Panc1 (cell line): ENCODE data around the gene UGT1A8. TPM values are rescaled to one million over a fixed set of nuclear protein-coding genes. Genes with fewer than 3 reads are reported as not detected.

ENCODE experiments used
- ATAC-seq: fragments of 200-7000 bp; cut with Tn5 transposase; 2 replicates; pipeline ENCODE4 v1.9.1; 2020; ENCODE audit warnings: mild to moderate bottlenecking, moderate library complexity
- BruUV-seq: library from RNA; stranded (reverse); fragments of 400-500 nt; replicated peaks from 2 replicates; lab custom pipeline; 2021; lab: Mats Ljungman, UMichigan
- CTCF ChIA-PET: fragments of 300-600 bp; sonication (Branson Sonifier 250); formaldehyde crosslinking; loops from one replicate; lab custom pipeline; 2022; ENCODE audit warnings: antibody characterized with exemption; lab: Charles Lee
- POLR2A ChIA-PET: fragments of 300-600 bp; sonication (Branson Sonifier 250); formaldehyde crosslinking; loops from one replicate; lab custom pipeline; 2022; ENCODE audit warnings: antibody characterized with exemption; lab: Charles Lee
- DNase-seq: peaks from one replicate; pipeline ENCODE4 v3.0.0-alpha.2; 2010; ENCODE audit warnings: low read depth, low spot score
- H3K27ac ChIP-seq: 2 replicates; pipeline ENCODE4 v1.5.1; 2011; ENCODE audit warnings: mild to moderate bottlenecking, low read length, inconsistent platforms
- H3K27me3 ChIP-seq: fragments of 200-500 bp; sonication (Bioruptor generic); 2 replicates; pipeline ENCODE4 v1.6.0; 2014; ENCODE audit warnings: low read length, inconsistent platforms; ENCODE audit not compliant: control insufficient read depth, insufficient read depth
- H3K36me3 ChIP-seq: fragments of 200-500 bp; sonication (Bioruptor generic); 2 replicates; pipeline ENCODE4 v1.5.1; 2014; ENCODE audit warnings: inconsistent platforms, mild to moderate bottlenecking, low read length, moderate library complexity; ENCODE audit not compliant: control insufficient read depth, insufficient read depth
- H3K4me1 ChIP-seq: 2 replicates; pipeline ENCODE4 v1.5.1; 2011; ENCODE audit warnings: inconsistent platforms, mild to moderate bottlenecking, low read length, moderate library complexity; ENCODE audit not compliant: control insufficient read depth, insufficient read depth
- H3K4me3 ChIP-seq, 2 experiments: 2 replicates each; pipeline ENCODE4 v1.5.1; 2011 to 2012; ENCODE audit warnings: low read depth in 2 of 2, low read length in 2 of 2, mild to moderate bottlenecking in 2 of 2, inconsistent platforms in 1 of 2, moderate library complexity in 1 of 2
- H3K9me3 ChIP-seq: fragments of 200-500 bp; sonication (Bioruptor generic); 2 replicates; pipeline ENCODE4 v1.5.1; 2014; ENCODE audit warnings: low read depth, mild to moderate bottlenecking, inconsistent platforms, low read length, moderate library complexity; ENCODE audit not compliant: control insufficient read depth, insufficient read depth
- POLR2AphosphoS5 ChIP-seq: IDR thresholded peaks from 2 replicates; pipeline ENCODE4 v1.6.1; 2012; ENCODE audit warnings: mild to moderate bottlenecking, low read depth, low read length, moderate library complexity
- SIN3A ChIP-seq: IDR thresholded peaks from 2 replicates; pipeline ENCODE4 v1.6.1; 2012; ENCODE audit warnings: low read depth, mild to moderate bottlenecking, low read length, moderate library complexity, borderline replicate concordance; ENCODE audit not compliant: insufficient read depth
- TCF7L2 ChIP-seq: IDR thresholded peaks from 2 replicates; pipeline ENCODE4 v1.6.1; 2011; ENCODE audit warnings: mild to moderate bottlenecking, low read depth, low read length, inconsistent platforms
- in situ Hi-C: cut with HindIII; loops from 2 replicates; pipeline ENCODE4 v1.10.0; 2016; ENCODE audit warnings: low sequenced_read_pairs, low pct_unique_long_range_greater_than_20kb
- intact Hi-C: fragments of 100-400 bp; cut with micrococcal nuclease; formaldehyde crosslinking; loops from one replicate; pipeline ENCODE4 v1.10.0; 2022; ENCODE audit not compliant: unreplicated experiment
- total RNA-seq: library from RNA; stranded (reverse); gene quantifications from one replicate; pipeline ENCODE4 v1.2.1, GENCODE V29; 2021; ENCODE audit not compliant: unreplicated experiment
- TF ChIP-seq, protein P1 (sequence below): fragments of 450-650 bp; IDR thresholded peaks from 2 replicates; pipeline ENCODE4 v1.5.1; 2017; ENCODE audit warnings: mild to moderate bottlenecking
- TF ChIP-seq, protein P2 (sequence below), 2 experiments: IDR thresholded peaks; 2 replicates each; pipeline ENCODE4 v1.6.1; 2011 to 2012; ENCODE audit warnings: low read depth in 2 of 2, control low read depth in 1 of 2, low read length in 1 of 2, mild to moderate bottlenecking in 1 of 2, moderate library complexity in 1 of 2; ENCODE audit not compliant: insufficient read depth in 1 of 2

UGT1A8 gene
- total RNA-seq, 1 experiment from 2014 or later: 0.15 TPM

- ATAC-seq: no peak
- DNase-seq: no peak
- intact Hi-C loops (no loop called here), in situ Hi-C loops (no loop called here)
- BruUV-seq: no TSS peak
- Histone ChIP-seq H3K4me1 (no peaks in the 10 kb centered on the region), H3K9me3 (no peaks in the 10 kb centered on the region), H3K27me3 (no peaks in the 10 kb centered on the region), H3K4me3 (no peak overlapping the region), H3K27ac (no peak overlapping the region), H3K36me3 (no peaks in the 10 kb centered on the region)
- POLR2A ChIA-PET: no interaction called here
- TF ChIP-seq, protein P1, sequence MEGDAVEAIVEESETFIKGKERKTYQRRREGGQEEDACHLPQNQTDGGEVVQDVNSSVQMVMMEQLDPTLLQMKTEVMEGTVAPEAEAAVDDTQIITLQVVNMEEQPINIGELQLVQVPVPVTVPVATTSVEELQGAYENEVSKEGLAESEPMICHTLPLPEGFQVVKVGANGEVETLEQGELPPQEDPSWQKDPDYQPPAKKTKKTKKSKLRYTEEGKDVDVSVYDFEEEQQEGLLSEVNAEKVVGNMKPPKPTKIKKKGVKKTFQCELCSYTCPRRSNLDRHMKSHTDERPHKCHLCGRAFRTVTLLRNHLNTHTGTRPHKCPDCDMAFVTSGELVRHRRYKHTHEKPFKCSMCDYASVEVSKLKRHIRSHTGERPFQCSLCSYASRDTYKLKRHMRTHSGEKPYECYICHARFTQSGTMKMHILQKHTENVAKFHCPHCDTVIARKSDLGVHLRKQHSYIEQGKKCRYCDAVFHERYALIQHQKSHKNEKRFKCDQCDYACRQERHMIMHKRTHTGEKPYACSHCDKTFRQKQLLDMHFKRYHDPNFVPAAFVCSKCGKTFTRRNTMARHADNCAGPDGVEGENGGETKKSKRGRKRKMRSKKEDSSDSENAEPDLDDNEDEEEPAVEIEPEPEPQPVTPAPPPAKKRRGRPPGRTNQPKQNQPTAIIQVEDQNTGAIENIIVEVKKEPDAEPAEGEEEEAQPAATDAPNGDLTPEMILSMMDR: no peak
- TF ChIP-seq, protein P2, sequence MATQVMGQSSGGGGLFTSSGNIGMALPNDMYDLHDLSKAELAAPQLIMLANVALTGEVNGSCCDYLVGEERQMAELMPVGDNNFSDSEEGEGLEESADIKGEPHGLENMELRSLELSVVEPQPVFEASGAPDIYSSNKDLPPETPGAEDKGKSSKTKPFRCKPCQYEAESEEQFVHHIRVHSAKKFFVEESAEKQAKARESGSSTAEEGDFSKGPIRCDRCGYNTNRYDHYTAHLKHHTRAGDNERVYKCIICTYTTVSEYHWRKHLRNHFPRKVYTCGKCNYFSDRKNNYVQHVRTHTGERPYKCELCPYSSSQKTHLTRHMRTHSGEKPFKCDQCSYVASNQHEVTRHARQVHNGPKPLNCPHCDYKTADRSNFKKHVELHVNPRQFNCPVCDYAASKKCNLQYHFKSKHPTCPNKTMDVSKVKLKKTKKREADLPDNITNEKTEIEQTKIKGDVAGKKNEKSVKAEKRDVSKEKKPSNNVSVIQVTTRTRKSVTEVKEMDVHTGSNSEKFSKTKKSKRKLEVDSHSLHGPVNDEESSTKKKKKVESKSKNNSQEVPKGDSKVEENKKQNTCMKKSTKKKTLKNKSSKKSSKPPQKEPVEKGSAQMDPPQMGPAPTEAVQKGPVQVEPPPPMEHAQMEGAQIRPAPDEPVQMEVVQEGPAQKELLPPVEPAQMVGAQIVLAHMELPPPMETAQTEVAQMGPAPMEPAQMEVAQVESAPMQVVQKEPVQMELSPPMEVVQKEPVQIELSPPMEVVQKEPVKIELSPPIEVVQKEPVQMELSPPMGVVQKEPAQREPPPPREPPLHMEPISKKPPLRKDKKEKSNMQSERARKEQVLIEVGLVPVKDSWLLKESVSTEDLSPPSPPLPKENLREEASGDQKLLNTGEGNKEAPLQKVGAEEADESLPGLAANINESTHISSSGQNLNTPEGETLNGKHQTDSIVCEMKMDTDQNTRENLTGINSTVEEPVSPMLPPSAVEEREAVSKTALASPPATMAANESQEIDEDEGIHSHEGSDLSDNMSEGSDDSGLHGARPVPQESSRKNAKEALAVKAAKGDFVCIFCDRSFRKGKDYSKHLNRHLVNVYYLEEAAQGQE (IDR thresholded peaks at IDR 0.05; ENCODE audit: insufficient read depth in 1 of 2, low read depth in 2 of 2, low read length in 1 of 2): no peak
- TF ChIP-seq TCF7L2 (no peak), SIN3A (no peak), POLR2AphosphoS5 (no peak)
- CTCF ChIA-PET: no interaction called here
Observed at GRCh38 chr2:233820774-233821105, 203.3 kb downstream of the UGT1A8 start.

DNA sequence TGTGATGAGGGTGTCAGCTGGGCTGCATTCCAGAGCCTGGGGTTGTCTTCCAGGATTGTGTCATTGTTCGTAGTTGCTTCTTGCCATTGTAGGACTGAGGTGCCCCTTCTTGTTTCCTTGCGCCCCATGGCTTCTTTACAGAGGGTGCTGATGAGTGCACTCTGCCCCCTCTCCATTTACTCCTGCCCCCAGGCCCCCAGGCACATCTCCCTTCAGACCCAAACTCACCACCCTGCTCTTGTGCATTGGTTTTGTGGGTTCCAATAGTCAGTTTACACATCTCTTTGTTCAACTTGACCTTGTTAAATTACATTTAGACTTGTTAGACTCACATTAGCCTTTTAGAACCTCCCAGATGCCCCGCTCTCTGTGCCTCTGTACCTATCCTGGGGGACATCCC lies 203.8 kb downstream of the UGT1A8 start:
- in situ Hi-C loops: no loop called here
- intact Hi-C loops: no loop called here
- H3K27ac ChIP-seq: no peak overlapping the region
- no peaks in the 10 kb centered on the region for H3K36me3 ChIP-seq
- no peaks in the 10 kb centered on the region for H3K9me3 ChIP-seq
- ChIA-PET CTCF (no interaction called here), POLR2A (no interaction called here)
- ATAC-seq (no peak), DNase-seq (no peak)
- no TSS peak for BruUV-seq
- H3K4me3 ChIP-seq: no peak overlapping the region
- no peaks in the 10 kb centered on the region for H3K4me1 ChIP-seq
- no peak for TF ChIP-seq POLR2AphosphoS5
- TF ChIP-seq, protein P2 (IDR thresholded peaks at IDR 0.05; ENCODE audit: insufficient read depth in 1 of 2, low read depth in 2 of 2, low read length in 1 of 2): no peak
- TF ChIP-seq TCF7L2: no peak
- no peak for TF ChIP-seq SIN3A
- H3K27me3 ChIP-seq: no peaks in the 10 kb centered on the region
